Activated CD4-positive, alpha-beta memory T cell treated with anti-CD3 and anti-CD28 coated beads, Interleukin-2, amount 10 ng/mL, durations not matched to agents 7 days and 5 days (primary cell): ENCODE measurements around the gene NCKIPSD. TPM values are rescaled to one million over a fixed set of nuclear protein-coding genes. Genes with fewer than 3 reads are reported as not detected.
A peak's percentile ranks its signal among the peaks of the same experiment; 100 is the strongest.

Experiments
- CTCF ChIA-PET: fragments of 350-600 bp; sonication (Branson Sonifier 250); formaldehyde crosslinking; loops from one replicate; lab custom pipeline; 2021; ENCODE audit warnings: antibody characterized with exemption, inconsistent platforms; lab: Charles Lee
- POLR2A ChIA-PET: fragments of 350-600 bp; sonication (Branson Sonifier 250); formaldehyde crosslinking; loops from one replicate; lab custom pipeline; 2021; ENCODE audit warnings: antibody characterized with exemption; lab: Charles Lee
- DNase-seq: peaks from one replicate; pipeline ENCODE4 v3.0.0-alpha.2; 2020
- H3K27ac Mint-ChIP-seq: one replicate; pipeline ENCODE4 v1.8.0; 2021; ENCODE audit warnings: mild to moderate bottlenecking, mixed read lengths
- H3K27me3 Mint-ChIP-seq: one replicate; pipeline ENCODE4 v1.8.0; 2021; ENCODE audit warnings: mixed read lengths
- H3K36me3 Mint-ChIP-seq: one replicate; pipeline ENCODE4 v1.8.0; 2021; ENCODE audit warnings: low read depth, mixed read lengths
- H3K4me1 Mint-ChIP-seq: one replicate; pipeline ENCODE4 v1.8.0; 2021; ENCODE audit warnings: mixed read lengths
- H3K4me3 Mint-ChIP-seq: one replicate; pipeline ENCODE4 v1.8.0; 2021; ENCODE audit warnings: mild to moderate bottlenecking, mixed read lengths
- H3K9me3 Mint-ChIP-seq: one replicate; pipeline ENCODE4 v1.8.0; 2021; ENCODE audit warnings: mixed read lengths
- total RNA-seq, 2 experiments: library from RNA; stranded (reverse); gene quantifications; one replicate each; pipeline ENCODE4 v1.2.3, GENCODE V29; 2021

NCKIPSD gene
- total RNA-seq, 2 experiments from 2014 or later = 33.4 to 37.2 TPM

DNA sequence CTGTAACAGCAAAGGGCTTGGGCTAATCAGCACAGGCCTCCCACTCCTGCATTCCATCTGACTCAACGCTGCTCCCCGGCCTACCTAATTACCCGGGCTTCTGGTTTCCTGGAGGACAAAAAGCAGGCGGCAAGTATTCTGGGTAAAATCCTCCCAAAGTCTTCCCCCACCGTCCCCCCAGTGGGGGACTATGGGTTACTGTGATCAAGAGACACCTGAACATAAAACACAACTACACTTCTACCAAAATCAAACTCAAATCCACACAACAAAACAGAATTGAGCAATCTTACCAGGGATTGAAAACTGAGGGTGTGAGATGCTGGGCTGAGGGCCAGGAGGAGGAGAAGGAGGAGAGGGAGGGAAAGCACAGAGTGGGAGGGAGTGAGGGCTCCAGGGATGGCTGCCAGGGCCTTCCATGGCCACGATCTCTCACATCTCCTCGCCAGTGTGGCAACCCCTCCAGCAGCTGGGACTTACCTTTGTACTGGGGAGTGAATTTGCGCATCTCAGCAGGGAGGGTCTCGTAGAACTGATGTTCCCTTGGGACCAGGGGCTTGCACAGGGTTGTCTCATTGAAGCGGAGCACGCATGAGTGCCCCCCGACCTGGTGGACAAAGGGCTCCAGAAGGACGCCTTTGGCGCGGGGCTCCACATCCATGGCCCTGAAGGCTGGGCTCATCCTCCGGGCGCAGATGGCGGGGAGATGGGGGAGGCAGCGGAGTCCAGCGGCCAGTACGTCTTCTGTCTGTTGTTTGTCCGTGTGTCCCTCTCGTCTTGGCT, 9.1 kb upstream of the NCKIPSD start:
- Mint-ChIP-seq H3K27ac (no peak overlapping the region), H3K4me1 (peaks cover 3% of the 10 kb centered on the region), H3K27me3 (no peaks in the 10 kb centered on the region), H3K4me3 (no peak overlapping the region), H3K9me3 (no peaks in the 10 kb centered on the region), H3K36me3 (peaks cover 52% of the 10 kb centered on the region)
- POLR2A ChIA-PET = no interaction called here
- no peak for DNase-seq
- CTCF ChIA-PET = interaction anchor here (0.5 to 2.1 kb wide), 2 partner anchors 8 to 753 kb away, joined by 4 to 10 read pairs; partner anchors contain the start of gene NCKIPSD

DNA sequence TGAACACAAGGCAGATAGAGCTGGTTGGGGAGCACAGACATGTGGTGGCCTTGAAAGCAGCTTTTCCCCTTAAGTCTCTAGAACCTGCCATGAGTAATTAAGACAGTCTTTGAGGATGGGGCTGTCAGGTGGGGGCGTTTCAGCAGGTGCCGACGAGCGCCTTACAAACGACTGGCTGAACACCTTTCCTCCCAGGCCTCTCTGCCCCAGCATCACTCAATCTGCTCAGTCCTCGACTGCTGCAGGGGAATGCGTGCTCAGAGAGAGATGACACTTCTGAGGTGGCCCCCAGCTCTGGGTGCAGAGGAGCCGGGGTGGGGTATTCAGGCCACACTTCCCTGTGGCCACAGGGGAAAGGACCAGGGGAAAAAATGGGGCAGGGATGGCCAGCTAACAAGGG, 8.1 kb upstream of the NCKIPSD start:
- Mint-ChIP-seq H3K27me3 (no peaks in the 10 kb centered on the region), H3K9me3 (no peaks in the 10 kb centered on the region), H3K4me3 (no peak overlapping the region), H3K4me1 (peaks cover 3% of the 10 kb centered on the region), H3K27ac (no peak overlapping the region), H3K36me3 (peaks cover 51% of the 10 kb centered on the region)
- ChIA-PET POLR2A (no interaction called here), CTCF (no interaction called here)
- DNase-seq = no peak

DNA sequence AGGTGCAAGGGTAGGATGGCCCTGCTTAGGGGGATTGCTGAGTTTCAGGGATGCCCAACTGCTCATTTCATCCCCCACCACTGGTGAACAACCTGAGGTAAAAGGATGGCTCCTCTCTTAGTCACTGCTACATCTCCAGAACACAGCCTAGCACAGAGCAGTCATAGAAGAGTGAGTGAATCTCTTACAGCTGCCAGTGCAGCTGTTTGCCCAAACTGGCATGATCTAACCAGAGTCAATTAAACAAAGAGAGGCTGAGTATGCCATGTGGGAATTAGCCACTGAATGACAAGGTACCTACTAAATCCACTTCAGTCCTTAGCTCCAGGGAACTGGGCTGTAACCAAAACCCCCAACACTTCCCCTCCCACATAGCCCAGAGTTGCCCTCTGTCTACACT, 6.8 kb upstream of the NCKIPSD start:
- POLR2A ChIA-PET = interaction anchor here (0.9 kb wide), 1 partner anchor 20 kb away, joined by 3 read pairs; no protein-coding TSS in a partner anchor
- Mint-ChIP-seq H3K36me3 (peaks cover 60% of the 10 kb centered on the region), H3K27ac (no peak overlapping the region)

DNA sequence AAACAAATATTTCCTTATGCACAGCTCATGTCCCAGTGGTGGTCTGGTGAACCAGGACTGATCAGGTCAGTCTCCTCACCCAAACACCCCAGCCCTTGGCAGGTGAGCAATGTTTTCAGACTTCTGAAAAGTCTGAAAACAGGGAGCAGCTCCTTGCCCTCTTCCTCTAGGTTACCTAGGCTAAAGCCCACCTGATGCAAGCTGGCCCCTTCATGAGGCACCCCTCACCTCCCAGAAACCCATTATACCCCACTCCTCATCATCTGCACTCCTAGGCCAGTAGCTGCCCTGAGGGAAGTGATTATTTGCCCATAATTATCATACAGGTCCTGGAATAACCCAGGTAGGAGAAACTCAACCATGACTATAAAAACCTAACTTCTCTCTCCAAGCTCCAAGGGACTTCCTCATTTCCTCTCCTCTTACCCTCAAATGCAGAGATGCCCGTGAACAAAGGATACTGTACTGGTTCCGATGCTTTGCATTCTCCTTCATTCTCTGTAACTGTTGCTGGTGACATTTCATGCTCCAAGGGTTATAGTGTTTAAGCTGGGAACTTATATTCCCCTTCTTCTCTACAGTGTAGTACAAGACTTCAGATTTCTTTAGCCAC, 5.2 kb upstream of the NCKIPSD start:
- POLR2A ChIA-PET = interaction anchor here (1.1 kb wide), 1 partner anchor 26 kb away, joined by 3 read pairs; the partner anchor contains the start of gene IP6K2
- Mint-ChIP-seq H3K27ac (no peak overlapping the region), H3K27me3 (no peaks in the 10 kb centered on the region), H3K4me3 (no peak overlapping the region), H3K36me3 (peaks cover 57% of the 10 kb centered on the region), H3K4me1 (peaks cover 7% of the 10 kb centered on the region), H3K9me3 (no peaks in the 10 kb centered on the region)
- DNase-seq = no peak
- CTCF ChIA-PET = interaction anchor here (0.8 to 1.7 kb wide), 2 partner anchors 49 to 134 kb away, joined by 3 to 4 read pairs; no protein-coding TSS in a partner anchor

More for the DNA sequence above, 6.8 kb upstream of the NCKIPSD start:
- no peaks in the 10 kb centered on the region for H3K27me3 Mint-ChIP-seq
- no peak for DNase-seq
- H3K9me3 Mint-ChIP-seq = no peaks in the 10 kb centered on the region
- peaks cover 3% of the 10 kb centered on the region for H3K4me1 Mint-ChIP-seq
- no peak overlapping the region for H3K4me3 Mint-ChIP-seq
- CTCF ChIA-PET = no interaction called here

DNA sequence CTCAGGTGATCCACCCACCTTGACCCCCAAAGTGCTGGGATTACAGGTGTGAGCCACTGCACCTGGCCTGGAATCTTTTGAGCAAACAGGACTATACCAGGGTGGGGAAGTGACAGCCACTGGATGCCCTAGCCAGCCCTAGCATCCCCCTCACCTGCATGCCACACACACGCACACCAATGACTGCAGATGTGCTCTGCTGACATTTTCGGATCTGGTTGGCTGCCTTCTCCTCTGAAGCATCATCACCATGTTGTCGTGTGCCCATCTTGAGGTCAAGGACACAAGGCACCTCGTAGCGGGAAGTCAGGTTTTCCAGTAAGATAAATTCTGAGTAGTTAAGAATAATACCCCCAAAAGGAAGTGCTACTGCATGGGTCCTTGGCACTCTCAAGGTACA, 3.7 kb upstream of the NCKIPSD start:
- no peaks in the 10 kb centered on the region for H3K9me3 Mint-ChIP-seq
- no peak for DNase-seq
- H3K27ac Mint-ChIP-seq = no peak overlapping the region
- H3K4me1 Mint-ChIP-seq = peaks cover 16% of the 10 kb centered on the region
- no peak overlapping the region for H3K4me3 Mint-ChIP-seq
- no peaks in the 10 kb centered on the region for H3K27me3 Mint-ChIP-seq
- H3K36me3 Mint-ChIP-seq = peaks cover 53% of the 10 kb centered on the region
- CTCF ChIA-PET = no interaction called here
- POLR2A ChIA-PET = no interaction called here

DNA sequence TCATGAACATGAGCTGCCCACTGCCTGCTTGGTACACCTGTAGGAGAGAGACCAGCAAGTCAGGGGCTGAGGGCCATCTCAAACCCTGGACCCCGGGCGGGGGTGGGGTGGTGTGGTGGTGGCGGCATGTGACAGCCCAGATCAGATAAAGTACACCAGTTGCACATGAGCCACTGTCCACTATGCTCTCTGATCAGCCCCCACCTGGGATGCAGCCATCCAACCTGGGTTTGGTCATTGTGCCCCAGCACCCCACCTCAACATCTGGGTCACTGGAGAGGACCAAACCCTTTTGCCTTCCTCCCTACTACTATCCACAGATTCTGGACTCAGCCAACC, 3.0 kb upstream of the NCKIPSD start:
- Mint-ChIP-seq H3K27me3 (no peaks in the 10 kb centered on the region), H3K4me3 (no peak overlapping the region), H3K9me3 (no peaks in the 10 kb centered on the region), H3K4me1 (peaks cover 22% of the 10 kb centered on the region), H3K36me3 (peaks cover 50% of the 10 kb centered on the region), H3K27ac (no peak overlapping the region)
- CTCF ChIA-PET = no interaction called here
- DNase-seq = no peak
- POLR2A ChIA-PET = interaction anchor here (1.2 kb wide), 1 partner anchor 230 kb away, joined by 4 read pairs; the partner anchor contains the start of gene ARIH2

DNA sequence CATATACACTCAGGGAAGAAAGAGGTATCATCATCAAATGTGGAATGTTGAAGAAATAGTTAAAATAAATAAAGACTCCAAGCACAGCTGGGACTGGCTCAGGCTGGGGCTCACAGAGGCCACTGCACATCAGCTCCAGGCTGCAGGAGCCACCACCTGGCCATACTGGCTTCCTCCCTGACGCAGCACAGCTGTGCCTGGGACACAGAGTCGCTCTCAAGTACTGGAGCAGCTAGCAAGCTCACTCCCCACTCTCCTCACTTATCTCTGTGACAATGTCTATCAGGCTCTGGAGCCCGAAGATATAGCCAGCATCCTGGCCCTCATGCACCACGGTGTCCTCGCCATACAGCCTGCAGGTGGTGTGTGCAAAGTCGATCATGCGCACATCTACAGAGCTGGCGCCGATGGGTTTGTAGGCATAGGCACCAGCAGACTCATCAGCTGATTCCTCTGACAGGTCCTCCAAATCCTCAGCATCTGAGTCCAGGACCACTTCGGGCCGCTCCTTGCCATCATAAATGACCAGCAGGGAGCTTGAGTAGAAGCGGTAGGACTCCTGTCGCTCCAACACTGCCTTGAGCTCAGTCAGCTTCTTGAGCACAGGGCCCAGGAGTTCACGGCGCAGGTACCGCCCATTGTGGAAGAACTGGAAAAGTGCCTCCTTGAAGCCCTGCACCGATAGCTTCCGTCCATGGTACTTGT, 2.5 kb upstream of the NCKIPSD start:
- peaks cover 27% of the 10 kb centered on the region for H3K4me1 Mint-ChIP-seq
- no peaks in the 10 kb centered on the region for H3K9me3 Mint-ChIP-seq
- peaks cover 45% of the 10 kb centered on the region for H3K36me3 Mint-ChIP-seq
- CTCF ChIA-PET = interaction anchor here (0.8 kb wide), 1 partner anchor 288 kb away, joined by 5 read pairs; no protein-coding TSS in a partner anchor
- H3K27me3 Mint-ChIP-seq = no peaks in the 10 kb centered on the region
- H3K4me3 Mint-ChIP-seq = no peak overlapping the region
- no peak for DNase-seq
- H3K27ac Mint-ChIP-seq = no peak overlapping the region
- POLR2A ChIA-PET = interaction anchor here (1.1 to 1.2 kb wide), 2 partner anchors 9 to 230 kb away, joined by 3 to 4 read pairs; partner anchors contain the start of gene ARIH2

DNA sequence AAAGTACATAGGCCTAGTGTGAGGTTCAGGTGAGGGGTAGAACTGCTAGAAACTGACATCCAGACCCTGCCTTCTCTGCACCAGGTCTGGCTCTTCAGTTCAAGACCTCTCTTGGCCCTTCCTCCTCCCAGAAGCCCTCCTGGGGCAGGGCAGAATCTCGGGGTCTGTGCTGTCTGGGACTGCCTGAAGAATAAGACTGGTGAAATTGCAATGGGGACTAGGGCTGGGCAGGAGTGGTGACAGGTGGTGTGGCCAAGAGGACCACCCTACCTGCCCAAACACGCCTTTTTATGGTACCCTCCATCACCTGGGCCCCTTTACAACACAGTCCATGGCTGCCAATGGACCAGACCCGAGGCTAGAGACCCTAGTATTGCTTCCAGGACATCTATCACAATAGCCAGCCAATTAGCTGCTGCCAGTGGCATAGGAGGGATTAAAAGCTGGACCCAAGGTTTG, 1.5 kb upstream of the NCKIPSD start:
- DNase-seq = no peak
- Mint-ChIP-seq H3K27ac (no peak overlapping the region), H3K4me1 (peaks cover 27% of the 10 kb centered on the region), H3K27me3 (no peaks in the 10 kb centered on the region), H3K36me3 (peaks cover 43% of the 10 kb centered on the region), H3K4me3 (no peak overlapping the region), H3K9me3 (no peaks in the 10 kb centered on the region)
- ChIA-PET CTCF (interaction anchor here (0.8 to 2.0 kb wide), 4 partner anchors 9 to 287 kb away, joined by 3 to 10 read pairs (median 7); no protein-coding TSS in a partner anchor), POLR2A (interaction anchor here (1.1 kb wide), 1 partner anchor 10 kb away, joined by 3 read pairs; no protein-coding TSS in a partner anchor)

DNA sequence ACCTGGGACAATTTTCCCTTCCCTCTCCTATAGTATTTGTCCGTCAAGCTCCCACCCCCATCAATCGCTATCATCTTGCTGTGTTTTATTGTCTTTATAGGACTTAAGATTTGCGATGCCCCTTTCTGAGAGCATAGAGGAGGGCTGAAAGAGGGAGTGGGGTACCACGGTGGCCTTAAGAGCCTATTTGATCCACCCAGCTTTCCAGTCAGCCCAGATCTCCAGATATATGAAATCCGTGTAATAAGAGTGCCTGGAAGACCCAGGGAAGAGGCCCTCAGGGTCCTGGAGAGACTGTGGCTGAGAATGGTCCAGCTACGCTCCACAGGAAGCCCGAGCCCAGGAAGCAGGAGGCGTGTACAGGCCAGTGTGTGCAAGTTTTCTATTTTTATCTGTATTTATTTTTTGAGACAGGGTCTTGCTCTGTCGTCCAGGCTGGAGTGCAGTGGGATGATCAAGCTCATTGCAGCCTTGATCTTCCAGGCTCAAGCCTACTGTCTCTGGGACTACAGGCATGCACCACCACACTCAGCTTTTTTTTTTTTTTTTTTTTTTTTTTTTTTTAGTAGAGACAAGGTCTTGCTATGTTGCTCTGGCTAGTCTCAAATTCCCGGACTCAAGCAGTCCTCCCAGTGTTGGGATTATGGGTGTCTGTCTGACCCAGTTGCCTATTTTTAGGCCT, 964 bp upstream of the NCKIPSD start:
- peaks cover 46% of the 10 kb centered on the region for H3K36me3 Mint-ChIP-seq
- H3K9me3 Mint-ChIP-seq = no peaks in the 10 kb centered on the region
- DNase-seq = no peak
- H3K4me1 Mint-ChIP-seq = peaks cover 27% of the 10 kb centered on the region
- ChIA-PET POLR2A (interaction anchor here (1.4 kb wide), 1 partner anchor 29 kb away, joined by 6 read pairs; no protein-coding TSS in a partner anchor), CTCF (interaction anchor here (0.9 to 2.0 kb wide), 17 partner anchors 9 to 446 kb away, joined by 3 to 13 read pairs (median 4); partner anchors contain the start of genes CELSR3, IP6K2, SLC25A20 and SLC26A6)
- peak overlapping the region; percentile 90 for H3K4me3 Mint-ChIP-seq
- H3K27ac Mint-ChIP-seq = peak overlapping the region; percentile 73
- H3K27me3 Mint-ChIP-seq = no peaks in the 10 kb centered on the region

DNA sequence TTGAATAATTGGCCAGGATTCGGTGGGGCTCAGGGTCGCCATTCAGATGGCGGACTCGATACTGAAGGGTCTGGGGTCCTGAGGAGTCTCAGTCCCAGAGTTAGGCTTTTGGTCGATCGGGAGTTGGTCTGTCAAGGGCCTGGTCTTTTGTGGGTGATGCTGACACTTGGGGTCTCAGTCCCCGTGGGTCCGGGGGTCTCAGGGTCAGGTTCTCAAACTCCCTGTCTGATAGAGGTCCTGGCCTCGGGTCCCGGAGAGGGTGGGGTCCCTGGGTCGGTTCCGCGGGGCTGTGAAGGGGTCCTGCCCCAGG, 467 bp downstream of the NCKIPSD start:
- ChIA-PET CTCF (interaction anchor here (0.8 to 2.0 kb wide), 18 partner anchors 16 to 409 kb away, joined by 3 to 13 read pairs (median 3); partner anchors contain the start of genes CELSR3, IP6K2, PRKAR2A and SLC25A20), POLR2A (interaction anchor here (0.7 to 1.5 kb wide), 5 partner anchors 9 to 162 kb away, joined by 3 to 6 read pairs (median 4); partner anchors contain the start of genes CELSR3 and PRKAR2A)
- Mint-ChIP-seq H3K36me3 (peaks cover 52% of the 10 kb centered on the region), H3K9me3 (no peaks in the 10 kb centered on the region), H3K4me1 (peaks cover 37% of the 10 kb centered on the region), H3K4me3 (peak overlapping the region; percentile 90), H3K27me3 (no peaks in the 10 kb centered on the region), H3K27ac (peak overlapping the region; percentile 52)
- DNase-seq = no peak

DNA sequence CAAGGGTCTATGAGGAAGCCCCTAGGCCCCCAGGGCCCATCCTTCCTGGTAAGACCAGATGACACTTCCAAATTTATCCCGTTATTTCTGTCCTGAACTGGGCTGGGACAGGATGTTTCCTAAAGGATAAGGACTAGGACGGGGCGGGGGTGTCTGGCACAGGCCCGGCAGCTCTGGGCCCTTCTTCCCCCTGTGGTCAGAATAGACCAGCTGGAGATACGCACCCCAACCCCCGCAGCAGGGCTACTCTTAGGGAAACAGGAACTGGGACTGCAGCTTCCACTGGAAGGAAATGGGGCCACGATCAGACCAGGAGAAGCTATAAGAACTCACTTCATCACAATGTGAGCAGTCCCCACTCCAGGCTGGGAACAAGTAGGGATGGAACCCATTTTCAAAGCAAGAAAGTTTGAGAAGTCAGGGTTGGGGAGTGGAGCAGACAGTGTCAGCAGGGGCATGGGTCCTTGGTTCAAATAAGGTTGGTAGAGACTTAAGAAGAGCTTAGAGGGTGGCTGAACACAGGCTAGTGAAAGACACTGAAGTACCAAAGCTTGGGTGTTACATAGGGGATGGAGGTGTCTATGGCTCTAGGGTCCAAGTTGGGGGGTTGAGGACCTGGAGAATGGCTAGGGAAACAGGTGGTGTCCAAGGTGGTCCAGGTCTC, 1.1 kb downstream of the NCKIPSD start:
- ChIA-PET CTCF (interaction anchor here (0.6 to 1.5 kb wide), 12 partner anchors 16 to 410 kb away, joined by 3 to 4 read pairs (median 3); partner anchors contain the start of gene PRKAR2A), POLR2A (interaction anchor here (0.6 to 2.2 kb wide), 9 partner anchors 9 to 361 kb away, joined by 3 to 7 read pairs (median 4); partner anchors contain the start of genes CELSR3, PRKAR2A and WDR6)
- no peak for DNase-seq
- H3K27ac Mint-ChIP-seq = peak overlapping the region; percentile 80
- H3K36me3 Mint-ChIP-seq = peaks cover 55% of the 10 kb centered on the region
- peak overlapping the region; percentile 90 for H3K4me3 Mint-ChIP-seq
- no peaks in the 10 kb centered on the region for H3K27me3 Mint-ChIP-seq
- no peaks in the 10 kb centered on the region for H3K9me3 Mint-ChIP-seq
- peaks cover 42% of the 10 kb centered on the region for H3K4me1 Mint-ChIP-seq
